Activated naive CD4-positive, alpha-beta T cell (primary cell): ENCODE data around the gene CYB561.

Source experiments
- DNase-seq, 4 experiments: peaks; one replicate each; lab custom pipeline; 2025; lab: John Stamatoyannopoulos, UW

Gene CYB561

DNA sequence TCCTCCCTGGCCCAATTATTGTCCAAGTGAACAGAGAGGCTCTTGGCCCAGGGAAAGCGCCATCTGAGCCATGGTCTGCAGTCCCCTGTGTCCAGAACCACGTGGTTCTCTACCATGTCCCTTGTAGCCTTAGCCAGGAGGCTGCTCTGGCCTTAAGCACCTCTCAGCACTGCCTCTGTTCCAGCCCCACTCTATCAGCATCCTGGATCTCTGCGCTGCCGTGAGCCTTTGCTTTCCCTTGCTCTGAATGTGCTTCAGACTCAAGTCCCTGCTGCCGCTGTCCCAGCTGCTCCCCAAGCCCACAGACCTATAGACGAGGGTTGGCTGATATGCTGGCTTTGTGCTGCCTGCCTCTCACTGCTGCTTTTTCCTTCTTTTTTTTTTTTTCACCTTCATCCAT lies 33.9 kb downstream of the CYB561 start:
- DNase-seq = no peak

- no peak for DNase-seq
Measured at GRCh38 chr17:63407741-63408330, 38.3 kb downstream of the CYB561 start.

DNA sequence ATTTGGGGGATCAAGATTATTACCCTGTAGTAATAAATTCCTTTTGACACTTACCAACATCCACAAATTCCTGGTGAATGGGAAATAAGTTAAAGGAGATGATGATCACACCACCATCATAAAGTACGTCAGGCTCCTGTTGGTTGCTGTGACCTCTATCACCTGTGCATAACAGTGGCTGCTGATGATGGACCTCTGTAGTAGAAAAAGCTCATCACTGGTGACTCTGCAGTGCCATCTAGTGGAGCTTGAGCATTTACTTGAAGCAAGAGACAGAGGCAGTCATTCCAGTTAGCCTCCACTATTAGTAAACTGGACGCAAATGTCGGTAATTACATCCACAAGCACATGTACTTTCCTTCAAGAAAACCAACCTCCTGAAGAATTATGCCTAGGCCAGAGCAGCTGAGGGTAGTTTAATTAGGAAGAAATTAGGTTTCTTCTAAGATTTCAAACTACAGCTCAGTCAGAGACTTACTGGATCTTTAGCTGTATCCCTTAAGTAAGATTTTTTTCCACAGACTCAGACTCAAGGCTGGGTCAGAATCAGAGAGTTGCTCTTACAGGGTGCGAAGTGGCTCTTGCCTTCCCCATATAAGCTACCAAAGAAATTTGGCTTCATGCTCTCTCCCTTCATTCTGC lies 39.3 kb downstream of the CYB561 start:
- peak in 2 of 4 experiments; percentile 8 to 9 for DNase-seq

GRCh38 chr17:63405741-63406261 lies 40.3 kb downstream of the CYB561 start:
- no peak for DNase-seq

GRCh38 chr17:63405020-63405419 lies 41.1 kb downstream of the CYB561 start:
- no peak for DNase-seq

- DNase-seq = no peak
Measured at GRCh38 chr17:63402431-63403212, 43.5 kb downstream of the CYB561 start.

- DNase-seq = no peak
Measured at GRCh38 chr17:63399856-63400255, 46.2 kb downstream of the CYB561 start.

- DNase-seq = no peak
Measured at GRCh38 chr17:63399316-63399715, 46.8 kb downstream of the CYB561 start.

DNA sequence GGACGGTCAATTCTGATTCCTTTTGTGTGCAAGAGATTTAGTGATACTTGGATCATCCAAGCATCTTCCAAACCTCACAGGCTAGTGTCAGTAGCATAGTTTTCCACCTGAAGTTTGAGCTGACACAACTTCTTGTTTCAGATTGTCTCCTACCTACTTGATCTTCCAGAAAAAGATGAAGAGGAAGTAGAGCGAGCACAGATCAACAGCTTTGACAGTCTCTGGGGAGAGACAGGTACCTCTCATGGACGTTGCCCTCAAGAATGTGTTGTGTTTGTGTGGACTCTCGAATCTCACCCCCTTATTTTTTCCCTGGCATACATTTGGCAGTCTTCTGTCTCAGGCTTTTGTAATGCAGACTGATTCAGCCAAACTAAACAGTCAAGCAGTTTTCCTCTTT lies 47.4 kb downstream of the CYB561 start:
- DNase-seq = no peak

DNA sequence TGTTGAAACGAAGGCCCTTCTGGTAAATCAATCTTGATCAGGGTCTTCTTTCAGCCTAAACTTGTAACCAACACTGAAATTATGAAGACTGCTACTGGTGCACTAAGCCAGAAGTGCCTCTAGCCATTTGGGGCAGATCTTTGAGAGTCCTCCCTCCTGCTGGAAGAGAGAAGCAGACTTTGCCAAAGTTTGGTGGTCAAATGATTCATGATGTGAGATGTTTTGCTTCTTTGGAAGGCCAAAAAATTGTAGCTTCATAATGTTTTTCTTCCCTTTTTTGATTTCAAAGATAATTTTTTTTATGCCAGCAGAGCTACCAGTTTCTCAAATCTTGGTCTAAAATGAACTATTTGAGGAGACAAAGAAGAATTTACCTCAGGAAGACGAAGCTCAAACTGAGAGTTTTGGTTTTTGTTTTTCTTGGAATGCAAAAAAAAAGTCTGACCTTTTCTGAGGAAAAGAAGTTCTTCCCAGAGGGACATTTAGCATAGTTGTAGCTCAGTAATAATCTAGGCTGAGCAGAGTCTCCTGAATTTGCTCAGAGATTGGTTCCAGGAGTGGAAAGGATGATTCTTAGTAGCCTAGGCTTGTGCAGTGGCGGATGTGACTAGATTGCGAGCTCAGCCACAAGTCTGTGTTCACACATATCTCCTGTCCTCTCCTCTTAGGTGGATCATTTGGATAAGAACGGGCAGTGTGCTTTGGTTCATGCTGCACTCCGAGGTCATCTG lies 50.9 kb downstream of the CYB561 start:
- DNase-seq = no peak

GRCh38 chr17:63390090-63390489 lies 56.0 kb downstream of the CYB561 start:
- DNase-seq = no peak

DNA sequence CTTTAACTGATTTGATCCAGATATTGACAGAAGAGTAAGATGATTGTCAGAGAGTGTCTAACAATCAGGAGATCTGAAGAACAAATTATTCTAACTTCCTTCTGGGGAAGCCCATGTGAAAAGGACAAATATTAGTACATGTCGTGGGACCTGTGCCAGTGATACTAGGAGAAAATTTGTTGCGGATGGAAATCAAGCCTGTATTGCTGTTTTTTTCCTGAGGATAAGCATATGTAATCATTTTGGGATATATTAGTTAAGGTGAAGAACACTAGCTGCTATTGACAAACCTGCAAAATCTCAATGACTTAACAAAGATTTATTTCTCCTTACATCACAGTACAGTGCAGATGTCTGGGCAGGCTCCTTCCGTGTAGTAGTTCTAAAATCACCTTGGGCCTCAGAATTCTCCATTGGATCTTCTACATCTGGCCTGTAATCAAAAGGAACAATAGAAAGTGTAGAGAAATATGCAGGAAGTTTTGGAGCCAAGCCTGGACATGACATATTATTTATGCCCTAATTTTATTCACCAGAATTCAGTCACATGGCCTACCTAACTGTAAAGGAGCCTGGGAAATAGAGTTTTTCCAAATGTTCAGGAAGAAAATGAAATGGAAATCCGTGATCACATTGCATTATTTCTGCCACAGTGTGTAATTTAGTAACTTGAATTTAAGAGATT lies 58.3 kb downstream of the CYB561 start:
- DNase-seq = no peak

- DNase-seq = no peak
Measured at GRCh38 chr17:63382826-63383225, 63.3 kb downstream of the CYB561 start.
